H1 (cell line): ENCODE data around the gene SEMA4C. TPM values are rescaled to one million over a fixed set of nuclear protein-coding genes. Genes with fewer than 3 reads are reported as not detected.

ENCODE experiments used
- CTCF ChIA-PET: fragments of 300-600 bp; sonication (Branson Sonifier 250); formaldehyde crosslinking; loops from one replicate; lab custom pipeline; 2021; ENCODE audit not compliant: partially characterized antibody; lab: Charles Lee
- POLR2A ChIA-PET: fragments of 300-600 bp; sonication (Branson Sonifier 250); formaldehyde crosslinking; loops from one replicate; lab custom pipeline; 2021; ENCODE audit warnings: inconsistent platforms; ENCODE audit not compliant: partially characterized antibody; lab: Charles Lee
- DNase-seq, 2 experiments: peaks; one replicate each; pipeline versions ENCODE4 v3.0.0 to v3.0.0-alpha.2; 2010 to 2022; ENCODE audit warnings: low spot score in 2 of 2, low read depth in 1 of 2, mixed read lengths in 1 of 2
- FAIRE-seq: peaks from 2 replicates; lab custom pipeline; 2011; peaks lifted over from hg19 to GRCh38; lab: Jason Lieb, UNC
- H2AFZ ChIP-seq: 2 replicates; pipeline ENCODE4 v1.8.1; 2012; ENCODE audit warnings: low read length, inconsistent platforms
- H2AK5ac ChIP-seq: 2 replicates; pipeline ENCODE4 v1.6.1; 2013; ENCODE audit warnings: low read depth, low read length
- H2BK120ac ChIP-seq: replicated peaks from 2 replicates; pipeline ENCODE3; 2013; ENCODE audit warnings: low read depth, low read length, inconsistent platforms
- H2BK12ac ChIP-seq: 2 replicates; pipeline ENCODE4 v1.6.1; 2013; ENCODE audit warnings: low read depth, low read length
- H2BK15ac ChIP-seq: 2 replicates; pipeline ENCODE4 v1.6.1; 2013; ENCODE audit warnings: low read length
- H2BK20ac ChIP-seq: 2 replicates; pipeline ENCODE4 v1.6.1; 2013; ENCODE audit warnings: low read length
- H2BK5ac ChIP-seq: 2 replicates; pipeline ENCODE4 v1.6.1; 2013; ENCODE audit warnings: low read depth, low read length
- H3K14ac ChIP-seq: 2 replicates; pipeline ENCODE4 v1.6.1; 2013; ENCODE audit warnings: inconsistent platforms; ENCODE audit not compliant: insufficient read length
- H3K18ac ChIP-seq: 2 replicates; pipeline ENCODE4 v1.6.1; 2013; ENCODE audit warnings: low read length; ENCODE audit errors: extremely low read depth
- H3K23ac ChIP-seq: 2 replicates; pipeline ENCODE4 v1.6.1; 2013; ENCODE audit warnings: inconsistent platforms; ENCODE audit not compliant: insufficient read length
- H3K23me2 ChIP-seq: 2 replicates; pipeline ENCODE4 v1.6.1; 2013; ENCODE audit warnings: low read depth, low read length
- H3K27ac ChIP-seq: 2 replicates; pipeline ENCODE4 v1.6.1; 2011; ENCODE audit warnings: low read depth, low read length, inconsistent platforms
- H3K27me3 ChIP-seq, 4 experiments: replicated peaks in 1 of 4; 1 replicate in 1 of 4; 2 replicates in 3 of 4; pipeline versions ENCODE4 v1.6.1 to v1.8.1; 2011 to 2013; ENCODE audit warnings: low read length in 3 of 4, mild to moderate bottlenecking in 3 of 4, inconsistent platforms in 2 of 4, mixed read lengths in 2 of 4, moderate library complexity in 1 of 4; ENCODE audit not compliant: control insufficient read depth in 3 of 4, insufficient read depth in 3 of 4; ENCODE audit errors: extremely low read depth in 1 of 4
- H3K36me3 ChIP-seq, 4 experiments: 2 replicates each; pipeline versions ENCODE4 v1.6.1 to v1.8.1; 2011 to 2013; ENCODE audit warnings: mild to moderate bottlenecking in 4 of 4, low read length in 3 of 4, moderate library complexity in 2 of 4, control low read depth in 1 of 4, inconsistent platforms in 1 of 4; ENCODE audit not compliant: insufficient read depth in 4 of 4, control insufficient read depth in 2 of 4
- H3K4ac ChIP-seq: replicated peaks from 2 replicates; pipeline ENCODE3; 2013; ENCODE audit warnings: low read length, low read depth, mixed read lengths, inconsistent platforms; ENCODE audit not compliant: insufficient read length
- H3K4me1 ChIP-seq, 4 experiments: replicated peaks in 1 of 4; 1 replicate in 1 of 4; 2 replicates in 3 of 4; pipeline versions ENCODE4 v1.6.1 to v1.8.1; 2011 to 2013; ENCODE audit warnings: low read length in 3 of 4, inconsistent platforms in 2 of 4, mixed read lengths in 1 of 4; ENCODE audit not compliant: insufficient read depth in 4 of 4, control insufficient read depth in 3 of 4
- H3K4me2 ChIP-seq, 2 experiments: 2 replicates each; pipeline versions ENCODE4 v1.6.1 to v1.8.1; 2011 to 2013; ENCODE audit warnings: low read depth in 2 of 2, low read length in 2 of 2, control low read depth in 1 of 2, inconsistent platforms in 1 of 2, mild to moderate bottlenecking in 1 of 2; ENCODE audit not compliant: insufficient read depth in 1 of 2
- H3K4me3 ChIP-seq, 4 experiments: fragments of 200-600, 300-600 bp in 1 of 4; sonication (generic), shearing (Covaris generic), sonication (Bioruptor Twin) in 1 of 4; 2 replicates each; pipeline versions ENCODE4 v1.5.1 to v1.8.1; 2011 to 2016; ENCODE audit warnings: low read length in 4 of 4, low read depth in 3 of 4, control low read depth in 2 of 4, inconsistent platforms in 2 of 4, mild to moderate bottlenecking in 2 of 4, mixed read lengths in 1 of 4, moderate library complexity in 1 of 4; ENCODE audit not compliant: insufficient read depth in 2 of 4; ENCODE audit errors: extremely low read depth in 1 of 4
- H3K56ac ChIP-seq: replicated peaks from 2 replicates; pipeline ENCODE3; 2013; ENCODE audit warnings: low read depth, mild to moderate bottlenecking, mixed read lengths, low read length, inconsistent platforms; ENCODE audit not compliant: insufficient read length
- H3K79me1 ChIP-seq: 2 replicates; pipeline ENCODE4 v1.6.1; 2013; ENCODE audit warnings: low read depth, low read length, control low read depth
- H3K79me2 ChIP-seq, 2 experiments: 2 replicates each; pipeline versions ENCODE4 v1.6.1 to v1.8.1; 2012 to 2013; ENCODE audit warnings: low read length in 2 of 2, mild to moderate bottlenecking in 2 of 2, inconsistent platforms in 1 of 2; ENCODE audit not compliant: insufficient read depth in 2 of 2, control insufficient read depth in 1 of 2
- H3K9ac ChIP-seq, 4 experiments: replicated peaks in 1 of 4; 1 replicate in 1 of 4; 2 replicates in 3 of 4; pipeline versions ENCODE4 v1.6.1 to v1.8.1; 2011 to 2013; ENCODE audit warnings: low read depth in 3 of 4, low read length in 3 of 4, control low read depth in 2 of 4, mild to moderate bottlenecking in 2 of 4, moderate library complexity in 2 of 4, inconsistent platforms in 1 of 4; ENCODE audit errors: extremely low read depth in 1 of 4
- H3K9me3 ChIP-seq, 2 experiments: 2 replicates each; pipeline versions ENCODE4 v1.6.1 to v1.8.1; 2012 to 2013; ENCODE audit warnings: mild to moderate bottlenecking in 2 of 2, moderate library complexity in 2 of 2, control low read depth in 1 of 2, inconsistent platforms in 1 of 2, low read depth in 1 of 2, low read length in 1 of 2, mixed read lengths in 1 of 2; ENCODE audit not compliant: insufficient read depth in 2 of 2
- H4K20me1 ChIP-seq, 2 experiments: replicated peaks in 1 of 2; 2 replicates each; pipeline versions ENCODE3 to v1.8.1; 2011 to 2013; ENCODE audit warnings: inconsistent platforms in 2 of 2, low read length in 2 of 2, mild to moderate bottlenecking in 1 of 2; ENCODE audit not compliant: insufficient read depth in 2 of 2, control insufficient read depth in 1 of 2
- H4K5ac ChIP-seq: 2 replicates; pipeline ENCODE4 v1.6.1; 2013; ENCODE audit warnings: low read length, low read depth, mixed read lengths, inconsistent platforms; ENCODE audit not compliant: insufficient read length
- H4K8ac ChIP-seq: 2 replicates; pipeline ENCODE4 v1.8.0; 2013; ENCODE audit warnings: mild to moderate bottlenecking, moderate library complexity, low read length, inconsistent platforms; ENCODE audit not compliant: insufficient read depth; ENCODE audit errors: extremely low read depth
- H4K91ac ChIP-seq: replicated peaks from 2 replicates; pipeline ENCODE3; 2013; ENCODE audit warnings: low read length, mixed read lengths, inconsistent platforms; ENCODE audit not compliant: insufficient read length
- CHD2 ChIP-seq: IDR thresholded peaks from 2 replicates; pipeline ENCODE4 v1.6.1; 2012; ENCODE audit warnings: low read length, improper control_type of control experiment
- GTF2F1 ChIP-seq: IDR thresholded peaks from 2 replicates; pipeline ENCODE4 v1.6.1; 2012; ENCODE audit warnings: low read depth, low read length, improper control_type of control experiment, borderline replicate concordance
- POU5F1 ChIP-seq: IDR thresholded peaks from 2 replicates; pipeline ENCODE4 v1.6.1; 2011; ENCODE audit warnings: low read depth, mild to moderate bottlenecking, low read length, moderate library complexity
- SP1 ChIP-seq: IDR thresholded peaks from 2 replicates; pipeline ENCODE4 v1.6.1; 2011; ENCODE audit warnings: low read depth, low read length
- WGBS, 2 experiments: shearing (Covaris generic) in 1 of 2; methylation state at CpG; one replicate each; pipeline versions ENCODE4 v1.1.6 to v1.1.7; 2013 to 2015; ENCODE audit warnings: low lambda C conversion rate in 2 of 2, mixed read lengths in 2 of 2, inconsistent platforms in 1 of 2, low coverage in 1 of 2, missing lambda C conversion rate in 1 of 2; ENCODE audit not compliant: insufficient replicate concordance in 2 of 2, insufficient coverage in 1 of 2, insufficient read length in 1 of 2; ENCODE audit errors: extremely low coverage in 1 of 2, missing lambda C conversion rate in 1 of 2; 5-methylcytosine and 5-hydroxymethylcytosine counted together
- polyA plus RNA-seq, 7 experiments: library from polyadenylated mRNA; depleted of rRNA in 3 of 7; stranded (reverse) in 5 of 7; unstranded in 2 of 7; fragments of >200 nt in 5 of 7; fragments of 200-250 nt in 2 of 7; gene quantifications; 1 replicate in 5 of 7; 2 replicates in 1 of 7; 4 replicates in 1 of 7; pipeline versions ENCODE4 v1.2.1 to v1.2.3, GENCODE V29; 2011 to 2013; ENCODE audit warnings: missing spikeins in 2 of 7, mixed read lengths in 2 of 7
- total RNA-seq: library from RNA; stranded (reverse); fragmentation: NEBNext Ultra II Directional; extraction: Animal tissue kit (Norgen Biotek cat#: 25700); gene quantifications from 2 replicates; pipeline ENCODE4 v1.2.1, GENCODE V29; 2021
- TF ChIP-seq, protein P1 (sequence below): IDR thresholded peaks from 2 replicates; pipeline ENCODE4 v1.6.1; 2012; ENCODE audit warnings: inconsistent platforms

The SEMA4C gene
- total and polyA plus RNA-seq, 2 of the 8 experiments (the other 6 are each of a cell fraction or from before 2014, with no cell fraction given), result 47.5 to 67.3 TPM

DNA sequence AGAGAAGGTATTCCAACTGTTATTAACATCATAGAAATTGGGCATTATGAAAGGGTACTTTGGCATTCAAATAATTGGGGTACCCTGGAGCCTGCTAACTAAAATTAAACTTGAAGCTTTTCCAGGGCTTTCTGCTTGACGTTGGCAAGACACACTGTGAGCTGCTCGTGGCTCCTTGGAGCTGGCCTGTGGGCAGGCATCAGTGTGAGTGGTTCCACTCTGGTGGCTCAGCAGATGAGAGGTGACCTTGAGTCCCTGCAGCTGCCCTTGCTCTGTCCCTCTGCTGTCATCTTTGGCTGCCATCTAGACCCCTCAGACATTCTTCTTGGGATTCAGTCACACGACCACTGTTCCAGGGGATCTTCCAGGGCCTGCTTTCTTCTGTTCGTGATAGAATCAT lies 47.1 kb downstream of the SEMA4C start:
- 97% methylated on average over 4 of the region's 4 CpGs; no CpG with 5 or more reads in 1 of the 2 experiments for WGBS, 2 experiments
- no peaks in the 10 kb centered on the region for H3K27me3 ChIP-seq
- no peak overlapping the region for H3K14ac ChIP-seq
- no peak overlapping the region for H2BK120ac ChIP-seq
- TF ChIP-seq, protein P1, sequence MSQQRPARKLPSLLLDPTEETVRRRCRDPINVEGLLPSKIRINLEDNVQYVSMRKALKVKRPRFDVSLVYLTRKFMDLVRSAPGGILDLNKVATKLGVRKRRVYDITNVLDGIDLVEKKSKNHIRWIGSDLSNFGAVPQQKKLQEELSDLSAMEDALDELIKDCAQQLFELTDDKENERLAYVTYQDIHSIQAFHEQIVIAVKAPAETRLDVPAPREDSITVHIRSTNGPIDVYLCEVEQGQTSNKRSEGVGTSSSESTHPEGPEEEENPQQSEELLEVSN, result no peak
- TF ChIP-seq CHD2, result no peak
- TF ChIP-seq GTF2F1, result no peak
- no peak for TF ChIP-seq SP1
- TF ChIP-seq POU5F1, result no peak
- H2BK5ac ChIP-seq, result no peak overlapping the region
- H2AFZ ChIP-seq, result no peak overlapping the region
- H3K4me3 ChIP-seq, result no peak overlapping the region
- no peak overlapping the region for H2BK12ac ChIP-seq
- H3K23me2 ChIP-seq, result 0 out of 2 replicates have a peak, but pooled peaks cover under 1% of the 10 kb centered on the region
- no peak overlapping the region for H2BK15ac ChIP-seq
- ChIA-PET POLR2A (interaction anchor here (0.7 to 1.2 kb wide), 3 partner anchors 11 to 36 kb away, joined by 3 read pairs; partner anchors contain the start of gene ANKRD39), CTCF (interaction anchor here (0.6 to 1.5 kb wide), 7 partner anchors 8 to 128 kb away, joined by 3 to 6 read pairs (median 3); partner anchors contain the start of gene ANKRD39)
- peaks cover 3 to 67% of the 10 kb centered on the region in 2 experiments; a peak in 3 of 4 replicates for H3K79me2 ChIP-seq
- H4K91ac ChIP-seq, result no peak overlapping the region
- DNase-seq (no peak), FAIRE-seq (no peak)
- no peak overlapping the region for H3K4ac ChIP-seq
- H3K56ac ChIP-seq, result no peak overlapping the region
- no peak overlapping the region for H2BK20ac ChIP-seq
- peaks cover 31% of the 10 kb centered on the region for H3K79me1 ChIP-seq
- H3K9me3 ChIP-seq, result no peaks in the 10 kb centered on the region
- H4K8ac ChIP-seq, result no peak overlapping the region; the same call in 1 of the 2 replicates
- no peak overlapping the region for H3K23ac ChIP-seq
- H3K36me3 ChIP-seq, result peaks cover 6 to 39% (median 14%) of the 10 kb centered on the region in 4 experiments; a peak in 7 of 8 replicates
- H3K4me1 ChIP-seq, result peaks cover 0 to 16% (median 10%) of the 10 kb centered on the region in 4 experiments; a peak in 5 of 7 replicates
- no peak overlapping the region for H3K27ac ChIP-seq
- no peak overlapping the region for H3K18ac ChIP-seq
- H4K20me1 ChIP-seq, result peaks cover 12 to 41% of the 10 kb centered on the region in 2 experiments
- H3K4me2 ChIP-seq, result no peak overlapping the region
- no peak overlapping the region for H3K9ac ChIP-seq
- no peak overlapping the region for H4K5ac ChIP-seq
- no peak overlapping the region for H2AK5ac ChIP-seq
